ENCODE measurements around the gene PYGM.

GRCh38 chr11:64759722-64760719 is at the start of gene PYGM:
- TF ChIP-seq POLR2AphosphoS5 (IDR thresholded peaks at IDR 0.05; ENCODE audit: low read depth, low read length) (no peak), CBX3 (IDR thresholded peaks at IDR 0.05; ENCODE audit: low read depth) (no peak), CTCF (IDR thresholded peaks at IDR 0.05 in 2 of 3, conservative IDR thresholded peaks at IDR 0.05 in 1 of 3; ENCODE audit: borderline replicate concordance in 1 of 3, insufficient read depth in 1 of 3, low read depth in 2 of 3, low read length in 2 of 3) (no peak), REST (IDR thresholded peaks at IDR 0.05; ENCODE audit: low read depth) (no peak), JUND (IDR thresholded peaks at IDR 0.05) (no peak), TCF7L2 (IDR thresholded peaks at IDR 0.05; ENCODE audit: borderline replicate concordance, extremely low read depth, insufficient read depth, insufficient read length) (no peak), POLR2A (IDR thresholded peaks at IDR 0.05; ENCODE audit: borderline replicate concordance, extremely low read depth, insufficient read depth, insufficient read length) (no peak), ZFX (IDR thresholded peaks at IDR 0.05) (no peak), EZH2 (IDR thresholded peaks at IDR 0.05) (no peak), EZH2phosphoT487 (IDR thresholded peaks at IDR 0.05; ENCODE audit: borderline replicate concordance) (no peak), ATF3 (IDR thresholded peaks at IDR 0.05) (no peak), SP1 (IDR thresholded peaks at IDR 0.05; ENCODE audit: low read depth) (no peak), YY1 (IDR thresholded peaks at IDR 0.05; ENCODE audit: extremely low read depth, insufficient replicate concordance, low read depth, low read length) (no peak)

Measured in HCT116 (cell line).